Measurements from ENCODE around the gene IDH3B. TPM values are rescaled to one million over a fixed set of nuclear protein-coding genes. Genes with fewer than 3 reads are reported as not detected.

The IDH3B gene
- total RNA-seq, 1 experiment from 2014 or later = 132 TPM

GRCh38 chr20:2640899-2641298 is 23.1 kb downstream of the IDH3B start:
- H3K79me2 ChIP-seq (ENCODE audit: insufficient read depth, low read length) = no peaks in the 10 kb centered on the region
- H3K9me3 ChIP-seq (ENCODE audit: control insufficient read depth in 1 of 2, insufficient read depth in 1 of 2, low read depth in 1 of 2, low read length in 2 of 2) = no peaks in the 10 kb centered on the region
- no peak for TF ChIP-seq CTCF (IDR thresholded peaks at IDR 0.05 in 2 of 3, conservative IDR thresholded peaks at IDR 0.05 in 1 of 3; ENCODE audit: borderline replicate concordance in 1 of 3, insufficient read depth in 1 of 3, low read depth in 2 of 3, low read length in 2 of 3)
- no peak for TF ChIP-seq JUND (IDR thresholded peaks at IDR 0.05)
- no peak for TF ChIP-seq SRF (IDR thresholded peaks at IDR 0.05; ENCODE audit: low read depth)
- TF ChIP-seq ZNF274 (IDR thresholded peaks at IDR 0.05; ENCODE audit: low read depth, low read length) = no peak
- TF ChIP-seq POLR2A (IDR thresholded peaks at IDR 0.05; ENCODE audit: borderline replicate concordance, extremely low read depth, insufficient read depth, insufficient read length) = no peak
- TF ChIP-seq TCF7L2 (IDR thresholded peaks at IDR 0.05; ENCODE audit: borderline replicate concordance, extremely low read depth, insufficient read depth, insufficient read length) = no peak
- no peak for TF ChIP-seq ELF1 (IDR thresholded peaks at IDR 0.05; ENCODE audit: borderline replicate concordance, low read depth)
- TF ChIP-seq FOSL1 (IDR thresholded peaks at IDR 0.05; ENCODE audit: low read depth) = no peak
- no peak for TF ChIP-seq ZFX (IDR thresholded peaks at IDR 0.05)
- TF ChIP-seq ZBTB33 (IDR thresholded peaks at IDR 0.05; ENCODE audit: extremely low read depth, insufficient replicate concordance, low read length) = no peak
- no peak for TF ChIP-seq SP1 (IDR thresholded peaks at IDR 0.05; ENCODE audit: low read depth)
- no peak for TF ChIP-seq CBX3 (IDR thresholded peaks at IDR 0.05; ENCODE audit: low read depth)
- TF ChIP-seq REST (IDR thresholded peaks at IDR 0.05; ENCODE audit: low read depth) = no peak
- no peak for TF ChIP-seq EZH2phosphoT487 (IDR thresholded peaks at IDR 0.05; ENCODE audit: borderline replicate concordance)
- no peak for TF ChIP-seq EZH2 (IDR thresholded peaks at IDR 0.05)
- H3K36me3 ChIP-seq (ENCODE audit: control insufficient read depth in 1 of 2, insufficient read depth in 2 of 2, low read length in 2 of 2) = no peaks in the 10 kb centered on the region
- no peaks in the 10 kb centered on the region for H3K27me3 ChIP-seq (ENCODE audit: insufficient read depth, low read length)
- H3K4me3 ChIP-seq (replicated peaks in 1 of 2; ENCODE audit: low read depth in 1 of 2, low read length in 2 of 2) = no peak overlapping the region
- RAD21 ChIA-PET (ENCODE audit: low non-redundant PET in 1 of 2, low total read pairs in 2 of 2, uncharacterized antibody in 2 of 2, unreplicated experiment in 2 of 2) = no interaction called here
- no peak for ATAC-seq
- H2AFZ ChIP-seq (ENCODE audit: low read depth, low read length, poor library complexity, severe bottlenecking) = no peak overlapping the region
- no peak overlapping the region for H3K27ac ChIP-seq (ENCODE audit: low read depth, low read length)
- BruUV-seq (replicated peaks) = no TSS peak
- H3K4me2 ChIP-seq (ENCODE audit: low read length) = no peak overlapping the region
- H3K9ac ChIP-seq (ENCODE audit: low read length) = no peak overlapping the region
- H3K4me1 ChIP-seq (ENCODE audit: control insufficient read depth in 1 of 2, insufficient read depth in 2 of 2, low read length in 2 of 2) = no peaks in the 10 kb centered on the region
- CTCF ChIA-PET = interaction anchor here (2.0 kb wide), 1 partner anchor 10 kb away, joined by 5 read pairs; no protein-coding TSS in a partner anchor
- H3K9me2 ChIP-seq (ENCODE audit: insufficient read depth) = no peaks in the 10 kb centered on the region
- intact Hi-C loops (cut with micrococcal nuclease) = no loop called here
- no peak for DNase-seq (ENCODE audit: low read depth, low spot score)
- POLR2A ChIA-PET = no interaction called here
- no peaks in the 10 kb centered on the region for H4K20me1 ChIP-seq (ENCODE audit: insufficient read depth)
